Measurements from ENCODE around the gene LENG1. TPM values are rescaled to one million over a fixed set of nuclear protein-coding genes. Genes with fewer than 3 reads are reported as not detected.
A peak's percentile ranks its signal among the peaks of the same experiment; 100 is the strongest.

The LENG1 gene
- total and polyA plus RNA-seq, 9 of the 15 experiments (the other 6 are each of a cell fraction or from before 2014, with no cell fraction given) = 0.30 to 10.5 (median 4.7) TPM

- TF ChIP-seq MGA (IDR thresholded peaks at IDR 0.05) (no peak), GATAD2A (IDR thresholded peaks at IDR 0.05) (no peak), HOMEZ (CRISPR knock-in tag; IDR thresholded peaks at IDR 0.05) (no peak), ZNF347 (CRISPR knock-in tag; IDR thresholded peaks at IDR 0.05; ENCODE audit: low read depth) (no peak), POLR2AphosphoS5 (IDR thresholded peaks at IDR 0.05; ENCODE audit: control insufficient read depth, insufficient read depth, low read depth, low read length) (peak; percentile 54; the same call in 1 of the 2 replicates), HDGF (IDR thresholded peaks at IDR 0.05) (no peak), ARNT (IDR thresholded peaks at IDR 0.05) (no peak), ERF (CRISPR knock-in tag; IDR thresholded peaks at IDR 0.05) (peak; percentile 36; the same call in 1 of the 2 replicates), SUPT5H (IDR thresholded peaks at IDR 0.05) (peak; percentile 79), HNRNPUL1 (IDR thresholded peaks at IDR 0.05; ENCODE audit: low read length) (no peak), SMAD2 (IDR thresholded peaks at IDR 0.05; ENCODE audit: low read depth, low read length) (no peak), ZNF740 (CRISPR knock-in tag; IDR thresholded peaks at IDR 0.05) (no peak), ZNF740 (tag; IDR thresholded peaks at IDR 0.05) (no peak)
Observed at GRCh38 chr19:54137699-54138488, 21.6 kb downstream of the LENG1 start, which contains the start of gene CNOT3 (continued).

Measured in K562 (cell line).